Lower leg skin (tissue), 4 donors: ENCODE measurements around the gene ARAP1. TPM values are rescaled to one million over a fixed set of nuclear protein-coding genes. Genes with fewer than 3 reads are reported as not detected.

Experiments used
- DNase-seq, 2 donors: peaks; one replicate each; pipeline ENCODE4 v3.0.0-alpha.2; 2019; ENCODE audit warnings: low spot score in 2 of 2
- H3K4me3 ChIP-seq: fragments of 200-600 bp; sonication (generic); 2 replicates; pipeline ENCODE4 v1.5.1; 2017; ENCODE audit warnings: mild to moderate bottlenecking, low read depth; ENCODE audit not compliant: poor library complexity, severe bottlenecking
- CTCF ChIP-seq, 3 donors: fragments of 450-650 bp; IDR thresholded peaks; one replicate each; pipeline ENCODE4 v1.5.1; 2016; ENCODE audit warnings: antibody characterized with exemption in 3 of 3, mild to moderate bottlenecking in 3 of 3, moderate library complexity in 2 of 3
- POLR2A ChIP-seq, 2 donors: fragments of 450-650 bp; IDR thresholded peaks; one replicate each; pipeline ENCODE4 v1.6.1; 2016 to 2017; ENCODE audit warnings: antibody characterized with exemption in 2 of 2, mild to moderate bottlenecking in 1 of 2, moderate library complexity in 1 of 2
- WGBS, 2 donors: methylation state at CpG; one replicate each; pipeline ENCODE4 v1.1.5; 2018; 5-methylcytosine and 5-hydroxymethylcytosine counted together
- intact Hi-C: fragments of 100-400 bp; cut with DNase I; formaldehyde crosslinking; loops from one replicate; pipeline ENCODE4 v1.15.0; 2023; ENCODE audit warnings: low total_unique reads
- total RNA-seq, 4 donors: library from RNA; depleted of rRNA; stranded (reverse); fragments of >200 nt; gene quantifications; one replicate each; pipeline ENCODE4 v1.1.0, GENCODE V29; 2016

Gene ARAP1
- total RNA-seq, 4 donors from 2014 or later: 60.6 to 89.6 (median 80.6) TPM

DNA sequence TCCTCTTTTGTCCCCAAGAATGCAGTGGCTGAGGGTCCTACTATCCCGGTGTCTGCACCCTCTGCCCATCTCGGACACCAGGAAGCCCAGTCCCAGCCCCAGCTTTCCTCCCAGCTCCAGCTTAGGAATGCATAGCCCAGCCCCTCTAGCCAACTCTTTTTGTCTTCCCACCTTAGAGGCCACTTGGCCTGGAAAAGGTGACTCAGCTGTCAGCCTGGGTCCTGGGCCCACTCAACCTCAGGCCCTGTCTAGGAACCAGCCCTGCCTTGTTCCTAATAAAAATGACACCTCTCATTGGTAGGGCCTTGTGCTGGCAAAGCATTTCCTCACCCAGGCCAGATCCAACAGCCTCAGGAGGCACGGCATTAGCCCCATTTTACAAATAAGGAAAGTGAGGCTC lies 106.2 kb downstream of the ARAP1 start:
- intact Hi-C loops: loop anchor here (10.0 kb wide), 1 partner anchor 171 kb away; no protein-coding TSS in a partner anchor
- TF ChIP-seq CTCF (IDR thresholded peaks at IDR 0.05) (no peak), POLR2A (IDR thresholded peaks at IDR 0.05) (no peak)
- DNase-seq: no peak
- WGBS, 2 donors: 93 to 96% methylated on average over 3 of the region's 3 CpGs
- no peak overlapping the region for H3K4me3 ChIP-seq

DNA sequence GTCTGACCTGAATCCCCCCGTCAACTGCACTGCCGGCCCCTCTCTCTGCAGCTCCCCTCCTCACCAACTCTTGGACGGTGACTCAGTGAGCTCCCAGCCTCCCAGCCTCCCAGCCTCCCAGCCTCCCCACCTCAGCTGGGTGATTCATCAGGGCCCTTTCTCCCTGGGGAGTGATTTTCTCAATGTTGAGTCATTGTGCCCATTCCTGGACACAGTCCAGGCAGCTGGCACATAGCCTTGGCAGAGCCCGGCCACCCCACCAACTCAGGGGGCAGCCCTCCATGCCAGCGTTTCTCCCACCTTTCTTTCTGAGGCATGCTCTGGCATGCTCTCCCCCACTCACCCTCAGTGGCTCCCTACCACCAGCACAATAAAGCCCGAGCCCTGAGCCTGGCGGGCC lies 108.7 kb downstream of the ARAP1 start:
- 62 to 71% methylated on average over 7 of the region's 7 CpGs for WGBS, 2 donors
- no peak for DNase-seq
- no peak overlapping the region for H3K4me3 ChIP-seq
- no peak for TF ChIP-seq POLR2A (IDR thresholded peaks at IDR 0.05)
- TF ChIP-seq CTCF (IDR thresholded peaks at IDR 0.05): no peak
- intact Hi-C loops: loop anchor here (2.0 to 10.0 kb wide), 2 partner anchors 57 to 169 kb away; no protein-coding TSS in a partner anchor

DNA sequence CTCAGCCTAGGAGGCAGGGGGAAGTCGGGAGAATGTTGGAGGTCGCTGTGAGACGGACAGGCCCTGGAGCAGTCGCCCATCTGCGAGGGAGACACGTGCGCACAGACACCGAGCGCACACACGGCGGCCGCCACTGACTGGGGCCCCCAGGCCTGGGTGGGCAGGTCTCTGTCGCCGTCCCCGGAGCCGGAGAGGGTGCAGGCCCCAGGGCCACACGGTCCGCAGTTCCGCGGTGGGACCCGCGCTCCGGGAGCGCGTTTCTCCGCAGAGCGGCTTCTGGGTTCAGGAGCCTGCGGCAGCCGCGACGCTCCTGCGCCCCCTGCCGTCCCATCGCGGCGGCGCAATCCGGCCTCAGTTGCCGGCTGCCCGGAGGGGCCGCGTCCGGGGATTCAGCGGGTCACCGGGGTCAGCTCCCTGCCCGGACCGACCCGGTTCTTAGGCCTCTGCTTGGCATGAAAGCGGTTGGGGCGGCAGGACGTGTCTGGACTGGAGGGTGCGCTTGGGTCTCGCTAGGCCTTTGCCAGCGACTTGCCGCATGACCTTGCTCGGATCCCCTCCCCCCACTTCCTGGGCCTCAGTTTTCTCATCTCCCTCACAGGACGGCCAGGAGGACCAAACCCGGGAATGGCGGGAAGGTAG lies 109.2 kb downstream of the ARAP1 start:
- H3K4me3 ChIP-seq: peak overlapping the region; percentile 17
- 2% methylated on average over 13 to 57 of the region's 59 CpGs for WGBS, 2 donors
- intact Hi-C loops: loop anchor here (2.0 to 10.0 kb wide), 2 partner anchors 56 to 168 kb away; no protein-coding TSS in a partner anchor
- DNase-seq: peak; percentile 21 to 89
- TF ChIP-seq POLR2A (IDR thresholded peaks at IDR 0.05) (no peak), CTCF (IDR thresholded peaks at IDR 0.05) (peak in 1 of 3 donors; percentile 86)

DNA sequence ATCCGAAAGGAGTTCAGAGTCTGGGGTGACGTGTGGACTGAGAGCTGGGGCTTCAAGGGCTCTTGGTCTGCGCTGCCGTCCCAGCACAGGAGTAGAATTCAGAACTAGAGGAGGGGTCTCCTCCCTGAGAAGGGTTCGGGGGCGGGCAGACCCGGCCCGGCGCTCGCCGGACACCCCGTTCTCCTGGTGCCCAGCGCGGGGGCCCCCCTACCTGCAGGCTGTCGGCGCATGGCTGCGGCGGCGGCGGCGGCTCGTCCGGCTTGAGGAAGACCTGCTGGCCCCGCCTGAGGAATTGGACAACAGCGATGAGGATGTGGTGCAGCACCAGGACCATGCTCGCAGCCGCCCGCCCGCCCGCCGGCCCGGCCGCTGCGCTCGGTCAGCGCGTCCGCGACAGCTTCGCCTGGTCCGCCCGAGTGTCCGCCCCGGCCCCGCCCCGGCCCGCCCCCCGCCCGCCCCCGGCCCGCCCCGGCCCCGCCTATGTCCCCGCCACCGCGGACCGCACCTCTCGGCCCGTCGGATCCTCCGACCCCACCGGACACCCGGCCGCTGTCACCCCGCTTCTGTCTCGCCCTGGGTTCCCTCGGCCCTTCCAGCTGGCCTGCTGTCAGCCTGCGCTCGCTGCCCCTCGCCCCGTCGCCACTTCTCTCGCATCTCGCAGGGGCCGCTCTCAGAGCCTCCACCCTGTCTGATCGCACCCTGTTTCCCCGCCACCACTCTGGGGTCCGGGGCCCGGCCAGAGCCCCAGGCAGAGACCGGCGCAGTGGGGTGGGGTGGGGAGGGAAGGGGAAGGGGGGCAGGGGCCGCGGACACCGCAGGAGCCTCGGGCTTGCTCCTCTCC lies 109.9 kb downstream of the ARAP1 start:
- 2 to 3% methylated on average over 39 to 48 of the region's 85 CpGs for WGBS, 2 donors
- H3K4me3 ChIP-seq: peak overlapping the region; percentile 32
- peak in 1 of 2 donors; percentile 89 for DNase-seq
- intact Hi-C loops: loop anchor here (2.0 to 10.0 kb wide), 2 partner anchors 55 to 167 kb away; no protein-coding TSS in a partner anchor
- TF ChIP-seq CTCF (IDR thresholded peaks at IDR 0.05) (no peak), POLR2A (IDR thresholded peaks at IDR 0.05) (no peak)

- intact Hi-C loops: loop anchor here (2.0 to 10.0 kb wide), 2 partner anchors 55 to 167 kb away; no protein-coding TSS in a partner anchor
- WGBS, 2 donors: 41 to 42% methylated on average over 12 of the region's 12 CpGs
- H3K4me3 ChIP-seq: peak overlapping the region; percentile 32
- no peak for DNase-seq
- no peak for TF ChIP-seq CTCF (IDR thresholded peaks at IDR 0.05)
- TF ChIP-seq POLR2A (IDR thresholded peaks at IDR 0.05): no peak
These were observed 110.6 kb downstream of the ARAP1 start for GRCh38 chr11:72641522-72642042.
